ENCODE data around the gene ADAMTS1. TPM values are rescaled to one million over a fixed set of nuclear protein-coding genes. Genes with fewer than 3 reads are reported as not detected.
A peak's percentile ranks its signal among the peaks of the same experiment; 100 is the strongest.

The ADAMTS1 gene
- total and polyA plus RNA-seq, 7 experiments from 2014 or later, result 0.48 to 7.6 (median 0.71) TPM; not detected in 2

- no peak overlapping the region for H3K27ac Mint-ChIP-seq
- H3K36me3 Mint-ChIP-seq, result no peaks in the 10 kb centered on the region
- Histone ChIP-seq H3K9me3 (ENCODE audit: control insufficient read depth in 2 of 3, low read length in 3 of 3) (no peaks in the 10 kb centered on the region), H3K4me3 (ENCODE audit: low read length) (no peak overlapping the region), H3K36me3 (ENCODE audit: control insufficient read depth in 2 of 3, insufficient read depth in 3 of 3, low read length in 3 of 3) (no peaks in the 10 kb centered on the region), H3K27ac (ENCODE audit: low read depth, low read length) (no peak overlapping the region), H3K4me1 (ENCODE audit: control insufficient read depth in 2 of 2, insufficient read depth in 2 of 2, low read length in 2 of 2) (peaks cover under 1 to 7% of the 10 kb centered on the region in 2 donors), H3K27me3 (ENCODE audit: control insufficient read depth in 2 of 2, insufficient read depth in 2 of 2, low read length in 2 of 2) (peaks cover 0 to 8% of the 10 kb centered on the region in 2 donors)
- DNase-seq (no peak), ATAC-seq (no peak)
- POLR2A ChIA-PET, result no interaction called here
- intact Hi-C loops (cut with micrococcal nuclease), result loop anchor here in 1 of 2 donors (5.0 kb wide), 1 partner anchor 111 kb away; no protein-coding TSS in a partner anchor
- H3K27me3 Mint-ChIP-seq, result peaks cover 27 to 43% (median 34%) of the 10 kb centered on the region in 5 donors
- CTCF ChIA-PET, result interaction anchor here (1.4 kb wide), 1 partner anchor 1894 kb away, joined by 5 read pairs; no protein-coding TSS in a partner anchor
- H3K4me3 Mint-ChIP-seq, result no peak overlapping the region
- peaks cover 9 to 17% (median 11%) of the 10 kb centered on the region in 7 donors for H3K4me1 Mint-ChIP-seq
- peaks cover 0 to 2% (median 0%) of the 10 kb centered on the region in 11 donors for H3K9me3 Mint-ChIP-seq
Observed at GRCh38 chr21:26851109-26851944, 6.1 kb upstream of the ADAMTS1 start.

- Mint-ChIP-seq H3K9me3 (peaks cover 0 to 5% (median 0%) of the 10 kb centered on the region in 11 donors), H3K27ac (no peak overlapping the region), H3K4me1 (peaks cover 18 to 26% (median 20%) of the 10 kb centered on the region in 7 donors), H3K27me3 (peaks cover 37 to 49% (median 42%) of the 10 kb centered on the region in 5 donors), H3K36me3 (no peaks in the 10 kb centered on the region), H3K4me3 (no peak overlapping the region)
- peaks cover 3 to 11% of the 10 kb centered on the region in 2 donors for H3K4me1 ChIP-seq (ENCODE audit: control insufficient read depth in 2 of 2, insufficient read depth in 2 of 2, low read length in 2 of 2)
- H3K9me3 ChIP-seq (ENCODE audit: control insufficient read depth in 2 of 3, low read length in 3 of 3), result no peaks in the 10 kb centered on the region
- ChIA-PET POLR2A (no interaction called here), CTCF (interaction anchor here (1.4 kb wide), 1 partner anchor 1895 kb away, joined by 5 read pairs; no protein-coding TSS in a partner anchor)
- H3K4me3 ChIP-seq (ENCODE audit: low read length), result no peak overlapping the region
- ATAC-seq (no peak), DNase-seq (peak in 2 of 9 donors; percentile 14 to 20)
- intact Hi-C loops (cut with micrococcal nuclease), result loop anchor here in 1 of 2 donors (1.0 to 5.0 kb wide), 2 partner anchors 112 to 1895 kb away; no protein-coding TSS in a partner anchor
- H3K36me3 ChIP-seq (ENCODE audit: control insufficient read depth in 2 of 3, insufficient read depth in 3 of 3, low read length in 3 of 3), result no peaks in the 10 kb centered on the region
- H3K27me3 ChIP-seq (ENCODE audit: control insufficient read depth in 2 of 2, insufficient read depth in 2 of 2, low read length in 2 of 2), result peaks cover 0 to 14% of the 10 kb centered on the region in 2 donors
- no peak overlapping the region for H3K27ac ChIP-seq (ENCODE audit: low read depth, low read length)
Observed at GRCh38 chr21:26850116-26850643, 5.0 kb upstream of the ADAMTS1 start.

GRCh38 chr21:26849428-26850115, 4.4 kb upstream of the ADAMTS1 start:
- Mint-ChIP-seq H3K9me3 (peaks cover 0 to 5% (median 0%) of the 10 kb centered on the region in 11 donors), H3K36me3 (no peaks in the 10 kb centered on the region), H3K27me3 (peaks cover 37 to 50% (median 42%) of the 10 kb centered on the region in 5 donors), H3K27ac (no peak overlapping the region), H3K4me1 (peaks cover 18 to 26% (median 21%) of the 10 kb centered on the region in 7 donors), H3K4me3 (no peak overlapping the region)
- no peaks in the 10 kb centered on the region for H3K9me3 ChIP-seq (ENCODE audit: control insufficient read depth in 2 of 3, low read length in 3 of 3)
- H3K27ac ChIP-seq (ENCODE audit: low read depth, low read length), result no peak overlapping the region
- no peak overlapping the region for H3K4me3 ChIP-seq (ENCODE audit: low read length)
- CTCF ChIA-PET, result interaction anchor here (3.3 kb wide), 1 partner anchor 1895 kb away, joined by 23 read pairs; no protein-coding TSS in a partner anchor
- H3K36me3 ChIP-seq (ENCODE audit: control insufficient read depth in 2 of 3, insufficient read depth in 3 of 3, low read length in 3 of 3), result no peaks in the 10 kb centered on the region
- DNase-seq (peak in 3 of 9 donors; percentile 13 to 50 (median 32)), ATAC-seq (no peak)
- H3K27me3 ChIP-seq (ENCODE audit: control insufficient read depth in 2 of 2, insufficient read depth in 2 of 2, low read length in 2 of 2), result peaks cover 0 to 14% of the 10 kb centered on the region in 2 donors
- POLR2A ChIA-PET, result no interaction called here
- peaks cover 3 to 11% of the 10 kb centered on the region in 2 donors for H3K4me1 ChIP-seq (ENCODE audit: control insufficient read depth in 2 of 2, insufficient read depth in 2 of 2, low read length in 2 of 2)
- intact Hi-C loops (cut with micrococcal nuclease), result loop anchor here (1.0 to 10.0 kb wide), 11 partner anchors 113 to 1985 kb away; partner anchors contain the start of gene MRPL39 (in 2 of the 2)

- Histone ChIP-seq H3K27ac (ENCODE audit: low read depth, low read length) (no peak overlapping the region), H3K4me1 (ENCODE audit: control insufficient read depth in 2 of 2, insufficient read depth in 2 of 2, low read length in 2 of 2) (peaks cover 3 to 11% of the 10 kb centered on the region in 2 donors), H3K4me3 (ENCODE audit: low read length) (no peak overlapping the region), H3K36me3 (ENCODE audit: control insufficient read depth in 2 of 3, insufficient read depth in 3 of 3, low read length in 3 of 3) (no peaks in the 10 kb centered on the region), H3K9me3 (ENCODE audit: control insufficient read depth in 2 of 3, low read length in 3 of 3) (no peaks in the 10 kb centered on the region), H3K27me3 (ENCODE audit: control insufficient read depth in 2 of 2, insufficient read depth in 2 of 2, low read length in 2 of 2) (peaks cover 0 to 16% of the 10 kb centered on the region in 2 donors)
- Mint-ChIP-seq H3K27ac (no peak overlapping the region), H3K9me3 (peaks cover 0 to 5% (median 0%) of the 10 kb centered on the region in 11 donors), H3K27me3 (peaks cover 50 to 63% (median 54%) of the 10 kb centered on the region in 5 donors), H3K4me3 (no peak overlapping the region), H3K36me3 (no peaks in the 10 kb centered on the region), H3K4me1 (peaks cover 31 to 39% (median 32%) of the 10 kb centered on the region in 7 donors)
- ChIA-PET POLR2A (no interaction called here), CTCF (interaction anchor here (3.3 kb wide), 1 partner anchor 1897 kb away, joined by 23 read pairs; no protein-coding TSS in a partner anchor)
- ATAC-seq, result no peak
- intact Hi-C loops (cut with micrococcal nuclease), result loop anchor here (5.0 to 10.0 kb wide), 8 partner anchors 714 to 1987 kb away; partner anchors contain the start of gene MRPL39 (in 2 of the 2)
- DNase-seq, result no peak
Observed at GRCh38 chr21:26847921-26848320, 2.7 kb upstream of the ADAMTS1 start.

GRCh38 chr21:26847002-26847401, 1.8 kb upstream of the ADAMTS1 start:
- Mint-ChIP-seq H3K4me1 (peaks cover 31 to 39% (median 34%) of the 10 kb centered on the region in 7 donors), H3K27me3 (peaks cover 57 to 71% (median 63%) of the 10 kb centered on the region in 5 donors), H3K9me3 (peaks cover 0 to 7% (median 0%) of the 10 kb centered on the region in 11 donors), H3K27ac (peak overlapping the region in 1 of 9 donors; percentile 35), H3K4me3 (peak overlapping the region; percentile 69 to 89 (median 82)), H3K36me3 (peaks cover 0 to 3% (median 0%) of the 10 kb centered on the region in 5 donors)
- ChIA-PET CTCF (interaction anchor here (3.3 kb wide), 1 partner anchor 1898 kb away, joined by 23 read pairs; no protein-coding TSS in a partner anchor), POLR2A (no interaction called here)
- no peaks in the 10 kb centered on the region for H3K9me3 ChIP-seq (ENCODE audit: control insufficient read depth in 2 of 3, low read length in 3 of 3)
- no peak overlapping the region for H3K27ac ChIP-seq (ENCODE audit: low read depth, low read length)
- intact Hi-C loops (cut with micrococcal nuclease), result loop anchor here (5.0 to 10.0 kb wide), 8 partner anchors 715 to 1988 kb away; partner anchors contain the start of gene MRPL39 (in 2 of the 2)
- no peak for ATAC-seq
- no peaks in the 10 kb centered on the region for H3K36me3 ChIP-seq (ENCODE audit: control insufficient read depth in 2 of 3, insufficient read depth in 3 of 3, low read length in 3 of 3)
- peaks cover 3 to 11% of the 10 kb centered on the region in 2 donors for H3K4me1 ChIP-seq (ENCODE audit: control insufficient read depth in 2 of 2, insufficient read depth in 2 of 2, low read length in 2 of 2)
- DNase-seq, result peak in 1 of 9 donors; percentile 4
- H3K27me3 ChIP-seq (ENCODE audit: control insufficient read depth in 2 of 2, insufficient read depth in 2 of 2, low read length in 2 of 2), result peaks cover 0 to 16% of the 10 kb centered on the region in 2 donors
- peak overlapping the region; percentile 22 for H3K4me3 ChIP-seq (ENCODE audit: low read length)

All from naive thymus-derived CD4-positive, alpha-beta T cell (primary cell).